ENCODE data around the gene FLOT2. TPM values are rescaled to one million over a fixed set of nuclear protein-coding genes. Genes with fewer than 3 reads are reported as not detected.

Gene FLOT2
- total RNA-seq, 2 experiments from 2014 or later = 79.7 to 85.1 TPM

DNA sequence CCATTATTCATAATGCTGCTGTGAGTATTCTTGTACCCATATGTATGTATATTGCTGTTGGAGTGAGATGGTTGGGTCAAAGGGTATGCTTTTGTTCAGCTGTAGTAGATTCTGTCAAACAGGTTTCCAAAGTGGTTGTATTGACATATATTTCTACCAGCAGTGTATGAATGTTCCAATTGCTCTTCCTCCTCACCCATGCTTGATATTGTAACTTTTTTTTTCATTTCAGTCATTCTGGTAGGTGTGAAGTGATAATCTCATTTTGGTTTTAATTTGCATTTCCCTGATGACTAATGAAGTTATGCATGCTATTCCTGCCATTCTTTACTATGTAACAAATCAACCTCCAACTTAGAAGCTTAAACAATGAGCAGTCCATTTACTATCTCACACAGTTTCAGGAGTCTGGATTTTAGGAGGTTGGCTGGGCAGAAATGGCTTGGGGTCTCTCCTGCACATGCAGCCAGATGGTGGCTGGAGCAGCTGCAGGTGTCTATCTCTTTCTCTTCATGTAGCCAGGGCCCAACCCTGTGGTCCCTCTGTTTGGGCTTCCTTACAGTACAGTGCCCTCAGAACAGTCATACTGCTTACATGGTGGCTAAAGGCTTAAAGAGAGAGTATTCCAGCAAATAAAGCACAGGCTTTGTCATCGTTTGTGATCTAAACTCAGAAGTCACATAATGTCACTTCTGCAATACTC is 21.5 kb downstream of the FLOT2 start:
- Mint-ChIP-seq H3K4me3 (no peak overlapping the region), H3K27ac (peak overlapping the region; percentile 18), H3K4me1 (ENCODE audit: low read depth) (peaks cover 10% of the 10 kb centered on the region), H3K27me3 (no peaks in the 10 kb centered on the region), H3K9me3 (no peaks in the 10 kb centered on the region), H3K36me3 (ENCODE audit: low read depth) (peaks cover 36% of the 10 kb centered on the region)
- TF ChIP-seq, protein P1, sequence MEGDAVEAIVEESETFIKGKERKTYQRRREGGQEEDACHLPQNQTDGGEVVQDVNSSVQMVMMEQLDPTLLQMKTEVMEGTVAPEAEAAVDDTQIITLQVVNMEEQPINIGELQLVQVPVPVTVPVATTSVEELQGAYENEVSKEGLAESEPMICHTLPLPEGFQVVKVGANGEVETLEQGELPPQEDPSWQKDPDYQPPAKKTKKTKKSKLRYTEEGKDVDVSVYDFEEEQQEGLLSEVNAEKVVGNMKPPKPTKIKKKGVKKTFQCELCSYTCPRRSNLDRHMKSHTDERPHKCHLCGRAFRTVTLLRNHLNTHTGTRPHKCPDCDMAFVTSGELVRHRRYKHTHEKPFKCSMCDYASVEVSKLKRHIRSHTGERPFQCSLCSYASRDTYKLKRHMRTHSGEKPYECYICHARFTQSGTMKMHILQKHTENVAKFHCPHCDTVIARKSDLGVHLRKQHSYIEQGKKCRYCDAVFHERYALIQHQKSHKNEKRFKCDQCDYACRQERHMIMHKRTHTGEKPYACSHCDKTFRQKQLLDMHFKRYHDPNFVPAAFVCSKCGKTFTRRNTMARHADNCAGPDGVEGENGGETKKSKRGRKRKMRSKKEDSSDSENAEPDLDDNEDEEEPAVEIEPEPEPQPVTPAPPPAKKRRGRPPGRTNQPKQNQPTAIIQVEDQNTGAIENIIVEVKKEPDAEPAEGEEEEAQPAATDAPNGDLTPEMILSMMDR (IDR thresholded peaks at IDR 0.05) = no peak
- no peak for ATAC-seq (ENCODE audit: poor library complexity)
- Histone ChIP-seq H3K9me3 (ENCODE audit: control insufficient read depth in 1 of 2, insufficient read depth in 1 of 2, low read length in 2 of 2) (no peaks in the 10 kb centered on the region), H3K36me3 (ENCODE audit: insufficient read depth, low read length) (peaks cover 31% of the 10 kb centered on the region), H3K4me1 (ENCODE audit: insufficient read depth, low read length) (peaks cover 11% of the 10 kb centered on the region), H3K4me3 (ENCODE audit: low read length) (no peak overlapping the region), H3K27ac (ENCODE audit: low read depth in 1 of 2, low read length in 2 of 2) (no peak overlapping the region), H3K27me3 (ENCODE audit: control insufficient read depth in 1 of 2, insufficient read depth in 2 of 2, low read length in 2 of 2) (no peaks in the 10 kb centered on the region)
- DNase-seq = no peak
- intact Hi-C loops (cut with DNase I, micrococcal nuclease) = no loop called here
- ChIA-PET CTCF (no interaction called here), POLR2A (no interaction called here)

GRCh38 chr17:28874750-28875149 is 22.8 kb downstream of the FLOT2 start:
- Histone ChIP-seq H3K27me3 (ENCODE audit: control insufficient read depth in 1 of 2, insufficient read depth in 2 of 2, low read length in 2 of 2) (no peaks in the 10 kb centered on the region), H3K4me1 (ENCODE audit: insufficient read depth, low read length) (peaks cover 16% of the 10 kb centered on the region), H3K36me3 (ENCODE audit: insufficient read depth, low read length) (peaks cover 18% of the 10 kb centered on the region), H3K9me3 (ENCODE audit: control insufficient read depth in 1 of 2, insufficient read depth in 1 of 2, low read length in 2 of 2) (no peaks in the 10 kb centered on the region), H3K27ac (ENCODE audit: low read depth in 1 of 2, low read length in 2 of 2) (no peak overlapping the region), H3K4me3 (ENCODE audit: low read length) (no peak overlapping the region)
- peaks cover 23% of the 10 kb centered on the region for H3K36me3 Mint-ChIP-seq (ENCODE audit: low read depth)
- no peak overlapping the region for H3K4me3 Mint-ChIP-seq
- no peak overlapping the region for H3K27ac Mint-ChIP-seq
- POLR2A ChIA-PET = no interaction called here
- no peak for ATAC-seq (ENCODE audit: poor library complexity)
- no peaks in the 10 kb centered on the region for H3K27me3 Mint-ChIP-seq
- no peaks in the 10 kb centered on the region for H3K9me3 Mint-ChIP-seq
- TF ChIP-seq, protein P1 (IDR thresholded peaks at IDR 0.05) = no peak
- DNase-seq = no peak
- H3K4me1 Mint-ChIP-seq (ENCODE audit: low read depth) = peaks cover 12% of the 10 kb centered on the region
- intact Hi-C loops (cut with DNase I, micrococcal nuclease) = no loop called here
- CTCF ChIA-PET = no interaction called here

DNA sequence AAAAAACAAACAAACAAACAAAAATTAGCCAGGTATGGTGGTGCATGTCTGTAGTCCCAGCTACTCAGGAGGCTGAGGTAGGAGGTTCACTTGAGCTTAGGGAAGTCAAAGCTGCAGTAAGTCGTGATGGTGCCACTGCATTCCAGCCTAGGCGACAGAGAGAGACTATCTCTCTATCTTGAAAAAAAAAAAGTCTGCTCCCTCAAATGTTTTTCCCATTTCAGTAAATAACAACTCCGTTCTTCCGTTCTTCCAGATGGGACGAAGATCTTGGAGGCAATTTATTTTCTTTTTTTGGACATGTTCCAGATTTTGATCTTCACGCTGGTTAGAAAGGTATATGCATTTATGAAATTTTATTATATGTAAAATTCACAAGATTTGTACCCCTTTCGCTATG is 23.7 kb downstream of the FLOT2 start:
- POLR2A ChIA-PET = no interaction called here

More for the DNA sequence above, 23.7 kb downstream of the FLOT2 start:
- no peak for DNase-seq
- no peak overlapping the region for H3K4me3 ChIP-seq (ENCODE audit: low read length)
- H3K27ac Mint-ChIP-seq = peak overlapping the region; percentile 15
- no peaks in the 10 kb centered on the region for H3K9me3 ChIP-seq (ENCODE audit: control insufficient read depth in 1 of 2, insufficient read depth in 1 of 2, low read length in 2 of 2)
- no peak overlapping the region for H3K4me3 Mint-ChIP-seq
- H3K4me1 ChIP-seq (ENCODE audit: insufficient read depth, low read length) = peaks cover 16% of the 10 kb centered on the region
- no peak for ATAC-seq (ENCODE audit: poor library complexity)
- H3K36me3 ChIP-seq (ENCODE audit: insufficient read depth, low read length) = peaks cover 9% of the 10 kb centered on the region
- H3K27ac ChIP-seq (ENCODE audit: low read depth in 1 of 2, low read length in 2 of 2) = no peak overlapping the region
- peaks cover 12% of the 10 kb centered on the region for H3K4me1 Mint-ChIP-seq (ENCODE audit: low read depth)
- CTCF ChIA-PET = no interaction called here
- H3K36me3 Mint-ChIP-seq (ENCODE audit: low read depth) = peaks cover 14% of the 10 kb centered on the region
- TF ChIP-seq, protein P1 (IDR thresholded peaks at IDR 0.05) = no peak
- H3K27me3 Mint-ChIP-seq = no peaks in the 10 kb centered on the region
- H3K9me3 Mint-ChIP-seq = no peaks in the 10 kb centered on the region
- intact Hi-C loops (cut with DNase I, micrococcal nuclease) = no loop called here
- H3K27me3 ChIP-seq (ENCODE audit: control insufficient read depth in 1 of 2, insufficient read depth in 2 of 2, low read length in 2 of 2) = no peaks in the 10 kb centered on the region

All from CD4-positive, alpha-beta T cell (primary cell).